GM13977 (cell line): ENCODE results near the gene CTRB2.

Experiments
- DNase-seq: peaks from one replicate; pipeline ENCODE4 v3.0.0; 2012; ENCODE audit warnings: low spot score
- CTCF ChIP-seq: IDR thresholded peaks from 2 replicates; pipeline ENCODE4 v1.5.1; 2012; ENCODE audit warnings: mild to moderate bottlenecking, control low read depth; ENCODE audit not compliant: insufficient read depth; ENCODE audit errors: extremely low read depth, missing control alignments
- in situ Hi-C: fragments of 300-500 bp; cut with MboI; formaldehyde crosslinking; loops from one replicate; pipeline ENCODE4 v1.12.0; 2022; ENCODE audit warnings: low sequenced_read_pairs, low pct_unique_long_range_greater_than_20kb, mixed read lengths, inconsistent platforms; ENCODE audit not compliant: unreplicated experiment

CTRB2 gene

GRCh38 chr16:75237398-75238131 is 30.6 kb upstream of the CTRB2 start:
- no peak for DNase-seq
- in situ Hi-C loops: no loop called here
- no peak for TF ChIP-seq CTCF

- no peak for DNase-seq
- TF ChIP-seq CTCF: no peak
- in situ Hi-C loops: no loop called here
These were observed 29.9 kb upstream of the CTRB2 start for GRCh38 chr16:75236736-75237397.

GRCh38 chr16:75236232-75236631 is 29.3 kb upstream of the CTRB2 start:
- no peak for DNase-seq
- no peak for TF ChIP-seq CTCF
- in situ Hi-C loops: no loop called here

- in situ Hi-C loops: no loop called here
- TF ChIP-seq CTCF: no peak
- no peak for DNase-seq
These were observed 28.8 kb upstream of the CTRB2 start for GRCh38 chr16:75235721-75236193.

- DNase-seq: no peak
- in situ Hi-C loops: no loop called here
- TF ChIP-seq CTCF: no peak
These were observed 28.1 kb upstream of the CTRB2 start for GRCh38 chr16:75234856-75235696.

GRCh38 chr16:75233611-75233938 is 26.6 kb upstream of the CTRB2 start:
- TF ChIP-seq CTCF: no peak
- DNase-seq: no peak
- in situ Hi-C loops: no loop called here
